Rectal smooth muscle tissue (tissue), 1 donor: ENCODE results near the gene LIG1.
A peak's percentile ranks its signal among the peaks of the same experiment; 100 is the strongest.
"Not testable (repeated sequence)": the region's sequence is repeated elsewhere in the genome, so short reads cannot be mapped to it uniquely, and the experiment has no call there.

ENCODE experiments used
- H3K27ac ChIP-seq: one replicate; pipeline ENCODE4 v1.7.0; 2013; ENCODE audit warnings: low read depth, low read length, inconsistent platforms
- H3K27me3 ChIP-seq: one replicate; pipeline ENCODE4 v1.7.0; 2013; ENCODE audit warnings: low read length; ENCODE audit not compliant: control insufficient read depth, insufficient read depth
- H3K36me3 ChIP-seq: one replicate; pipeline ENCODE4 v1.7.0; 2013; ENCODE audit warnings: low read length; ENCODE audit not compliant: control insufficient read depth, insufficient read depth
- H3K4me1 ChIP-seq: one replicate; pipeline ENCODE4 v1.7.0; 2013; ENCODE audit warnings: low read length; ENCODE audit not compliant: control insufficient read depth, insufficient read depth
- H3K4me3 ChIP-seq: one replicate; pipeline ENCODE4 v1.7.0; 2013; ENCODE audit warnings: low read length
- H3K9ac ChIP-seq: one replicate; pipeline ENCODE4 v1.7.0; 2013; ENCODE audit warnings: low read length

Gene LIG1

GRCh38 chr19:48111280-48111679 is 58.9 kb downstream of the LIG1 start:
- no peaks in the 10 kb centered on the region for H3K36me3 ChIP-seq
- H3K27me3 ChIP-seq, result no peaks in the 10 kb centered on the region
- H3K9ac ChIP-seq, result no peak overlapping the region
- no peak overlapping the region for H3K4me3 ChIP-seq
- peak overlapping the region; percentile 94 for H3K27ac ChIP-seq
- peaks cover 6% of the 10 kb centered on the region for H3K4me1 ChIP-seq

- Histone ChIP-seq H3K9ac (peak within 1 kb of the TSS; percentile 63), H3K4me3 (peak within 1 kb of the TSS; percentile 72), H3K4me1 (peaks cover 6% of the 10 kb centered on the region), H3K27ac (peak within 1 kb of the TSS; percentile 94), H3K27me3 (no peaks in the 10 kb centered on the region), H3K36me3 (no peaks in the 10 kb centered on the region)
Observed at GRCh38 chr19:48110350-48110966, 59.7 kb downstream of the LIG1 start, which contains the start of gene PLA2G4C. Gene PLA2G4C, minus strand, starts transcription at chr19:48110817. Its CDS starts 4,288 bp downstream, at chr19:48106529.

- Histone ChIP-seq H3K4me1 (peaks cover 6% of the 10 kb centered on the region), H3K27me3 (no peaks in the 10 kb centered on the region), H3K36me3 (no peaks in the 10 kb centered on the region), H3K9ac (no peak overlapping the region), H3K27ac (no peak overlapping the region), H3K4me3 (no peak overlapping the region)
Observed at GRCh38 chr19:48108997-48109782, 61.0 kb downstream of the LIG1 start.

- H3K27ac ChIP-seq, result no peak overlapping the region
Observed at GRCh38 chr19:48103922-48104321, 66.2 kb downstream of the LIG1 start.

GRCh38 chr19:48102870-48103751 is 67.0 kb downstream of the LIG1 start:
- Histone ChIP-seq H3K4me3 (no peak overlapping the region), H3K9ac (no peak overlapping the region), H3K36me3 (no peaks in the 10 kb centered on the region), H3K27ac (no peak overlapping the region), H3K4me1 (no peaks in the 10 kb centered on the region), H3K27me3 (no peaks in the 10 kb centered on the region)

More at GRCh38 chr19:48103922-48104321, 66.2 kb downstream of the LIG1 start:
- H3K9ac ChIP-seq, result no peak overlapping the region
- H3K4me3 ChIP-seq, result no peak overlapping the region
- no peaks in the 10 kb centered on the region for H3K27me3 ChIP-seq
- H3K36me3 ChIP-seq, result no peaks in the 10 kb centered on the region
- no peaks in the 10 kb centered on the region for H3K4me1 ChIP-seq

- H3K36me3 ChIP-seq, result peaks cover 4% of the 10 kb centered on the region
- H3K4me1 ChIP-seq, result no peaks in the 10 kb centered on the region
- H3K27me3 ChIP-seq, result no peaks in the 10 kb centered on the region
- no peak overlapping the region for H3K27ac ChIP-seq
- no peak overlapping the region for H3K4me3 ChIP-seq
- no peak overlapping the region for H3K9ac ChIP-seq
Observed at GRCh38 chr19:48095612-48096175, 74.5 kb downstream of the LIG1 start.

GRCh38 chr19:48094855-48095203 is 75.3 kb downstream of the LIG1 start:
- H3K4me3 ChIP-seq, result no peak overlapping the region
- no peak overlapping the region for H3K9ac ChIP-seq
- H3K27me3 ChIP-seq, result no peaks in the 10 kb centered on the region
- peaks cover 4% of the 10 kb centered on the region for H3K36me3 ChIP-seq
- no peak overlapping the region for H3K27ac ChIP-seq
- peaks cover 3% of the 10 kb centered on the region for H3K4me1 ChIP-seq

GRCh38 chr19:48094129-48094854 is 75.9 kb downstream of the LIG1 start:
- no peak overlapping the region for H3K9ac ChIP-seq
- no peaks in the 10 kb centered on the region for H3K27me3 ChIP-seq
- H3K4me1 ChIP-seq, result peaks cover 7% of the 10 kb centered on the region
- no peak overlapping the region for H3K27ac ChIP-seq
- H3K36me3 ChIP-seq, result peaks cover 4% of the 10 kb centered on the region
- H3K4me3 ChIP-seq, result no peak overlapping the region

GRCh38 chr19:48091111-48091718 is 78.9 kb downstream of the LIG1 start:
- not testable (repeated sequence) for H3K9ac ChIP-seq, H3K27ac ChIP-seq, H3K36me3 ChIP-seq, H3K27me3 ChIP-seq, H3K4me1 ChIP-seq, H3K4me3 ChIP-seq

- Histone ChIP-seq H3K9ac (no peak overlapping the region), H3K27ac (no peak overlapping the region), H3K4me1 (peaks cover 7% of the 10 kb centered on the region), H3K4me3 (no peak overlapping the region), H3K36me3 (no peaks in the 10 kb centered on the region), H3K27me3 (no peaks in the 10 kb centered on the region)
Observed at GRCh38 chr19:48090281-48090802, 79.8 kb downstream of the LIG1 start.

GRCh38 chr19:48088991-48089390 is 81.2 kb downstream of the LIG1 start:
- H3K27ac ChIP-seq, H3K4me1 ChIP-seq, H3K36me3 ChIP-seq, H3K27me3 ChIP-seq, H3K9ac ChIP-seq, H3K4me3 ChIP-seq: not testable (repeated sequence)
